GM21515 (cell line): ENCODE measurements around the gene CACNB4.
"Not testable (repeated sequence)": the region's sequence is repeated elsewhere in the genome, so short reads cannot be mapped to it uniquely, and the experiment has no call there.

Experiments
- ATAC-seq: cut with Tn5 transposase; IDR thresholded peaks from one replicate; pipeline ENCODE4 v1.9.1; 2021; ENCODE audit not compliant: unreplicated experiment

The CACNB4 gene

DNA sequence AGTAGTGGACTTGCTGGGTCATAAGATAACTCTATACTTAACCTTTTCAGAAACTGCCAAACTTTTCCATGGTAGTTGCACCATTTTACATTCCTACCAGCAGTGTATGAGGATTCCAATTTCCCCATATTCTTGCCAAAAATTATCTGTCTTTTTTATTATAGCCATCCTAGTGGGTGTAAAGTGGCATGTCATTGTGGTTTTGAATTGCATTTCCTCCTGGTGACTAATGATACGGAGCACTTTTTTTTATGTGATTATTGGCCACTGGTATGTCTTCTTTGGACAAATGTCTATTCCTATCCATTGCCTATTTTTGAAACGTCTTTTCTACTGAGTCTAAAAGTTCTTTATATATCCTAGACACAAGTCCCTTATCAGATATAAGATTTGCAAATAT lies 44.3 kb downstream of the CACNB4 start:
- no peak for ATAC-seq

- ATAC-seq, result peak; percentile 44
Measured at GRCh38 chr2:152051436-152051835, 47.4 kb downstream of the CACNB4 start.

GRCh38 chr2:152050915-152051314 lies 47.9 kb downstream of the CACNB4 start:
- no peak for ATAC-seq

GRCh38 chr2:152050341-152050740 lies 48.5 kb downstream of the CACNB4 start:
- no peak for ATAC-seq

DNA sequence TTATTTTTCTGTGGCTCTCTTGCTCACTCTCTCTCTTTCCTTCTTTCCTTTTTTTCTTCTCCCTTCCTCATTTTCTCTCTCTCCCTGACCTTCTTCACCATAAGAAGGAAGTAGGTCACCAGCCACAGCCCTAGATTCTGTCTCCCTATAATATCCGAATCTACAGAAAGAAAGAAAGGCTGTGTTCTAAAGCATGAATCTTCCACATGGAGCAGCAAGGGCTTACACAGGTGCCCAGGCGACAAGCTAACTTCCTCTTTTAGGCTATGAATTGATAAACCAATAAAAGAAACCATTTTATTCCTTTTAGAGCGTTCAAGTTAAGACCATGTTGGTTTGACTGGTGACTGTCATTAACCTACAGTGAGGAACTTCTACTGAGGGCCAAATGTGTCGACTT lies 49.3 kb downstream of the CACNB4 start:
- ATAC-seq, result no peak

DNA sequence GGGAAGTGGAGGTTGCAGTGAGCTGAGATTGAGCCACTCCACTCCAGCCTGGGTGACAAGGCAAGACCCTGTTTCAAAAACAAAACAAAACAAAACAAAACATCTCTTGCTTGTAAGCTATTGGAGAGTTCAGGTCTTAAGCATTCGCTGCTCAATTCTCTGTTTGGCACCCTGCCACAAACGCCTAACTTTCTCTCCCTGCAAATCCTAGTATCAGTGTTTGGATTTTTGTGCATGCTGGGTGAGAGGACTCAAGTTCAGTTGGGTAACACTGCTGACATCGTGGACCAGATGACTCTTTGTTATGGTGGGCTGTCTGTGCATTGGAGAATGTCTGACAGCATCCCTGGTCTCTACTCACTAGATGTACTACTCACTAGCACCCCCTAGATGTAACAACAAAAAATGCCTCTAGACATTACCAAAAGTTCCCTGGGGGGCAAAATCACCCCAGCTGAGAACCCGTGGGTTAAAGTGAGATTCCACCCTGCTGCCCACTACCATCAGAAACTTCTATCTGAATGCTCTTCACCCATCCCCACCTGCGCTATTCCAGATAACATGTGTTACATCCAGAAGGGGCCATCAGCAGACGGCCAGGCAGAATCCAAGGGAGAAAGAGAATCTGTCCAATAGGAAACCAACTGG lies 50.9 kb downstream of the CACNB4 start:
- no peak for ATAC-seq

GRCh38 chr2:152046940-152047339 lies 51.9 kb downstream of the CACNB4 start:
- peak; percentile 82 for ATAC-seq

- no peak for ATAC-seq
Measured at GRCh38 chr2:152042636-152043615, 55.9 kb downstream of the CACNB4 start.

- no peak for ATAC-seq
Measured at GRCh38 chr2:152038441-152038958, 60.3 kb downstream of the CACNB4 start.

GRCh38 chr2:152037743-152038435 lies 61.0 kb downstream of the CACNB4 start:
- no peak for ATAC-seq

- ATAC-seq, result peak; percentile 87
Measured at GRCh38 chr2:152036611-152037469, 62.0 kb downstream of the CACNB4 start.

DNA sequence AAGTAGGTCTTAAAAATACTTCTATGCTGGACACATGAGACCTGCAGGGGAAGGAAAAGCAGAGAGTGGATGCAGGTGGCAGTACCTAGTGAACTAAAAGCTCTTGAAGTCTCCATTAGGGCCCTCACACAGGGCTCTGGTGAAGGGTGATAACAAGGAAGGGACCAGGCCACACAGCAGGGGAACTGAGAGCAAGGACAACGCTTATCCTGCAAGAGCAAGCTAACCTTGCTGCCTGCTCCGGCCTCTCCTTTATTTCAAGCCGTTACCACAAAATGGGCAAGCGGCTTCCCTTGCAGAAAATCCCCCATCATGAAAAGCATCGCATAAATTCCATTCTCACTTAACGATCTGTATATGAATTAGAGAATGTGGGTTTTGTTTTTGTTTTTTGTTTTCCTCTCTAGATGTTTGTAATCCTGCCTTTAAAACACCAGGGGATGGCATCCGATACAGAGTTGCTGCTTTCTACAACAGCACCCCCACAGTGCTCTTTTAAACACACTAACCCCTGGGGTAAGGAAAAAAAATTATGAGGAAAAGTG lies 64.5 kb downstream of the CACNB4 start:
- ATAC-seq, result no peak

GRCh38 chr2:152033011-152033925 lies 65.6 kb downstream of the CACNB4 start:
- no peak for ATAC-seq

DNA sequence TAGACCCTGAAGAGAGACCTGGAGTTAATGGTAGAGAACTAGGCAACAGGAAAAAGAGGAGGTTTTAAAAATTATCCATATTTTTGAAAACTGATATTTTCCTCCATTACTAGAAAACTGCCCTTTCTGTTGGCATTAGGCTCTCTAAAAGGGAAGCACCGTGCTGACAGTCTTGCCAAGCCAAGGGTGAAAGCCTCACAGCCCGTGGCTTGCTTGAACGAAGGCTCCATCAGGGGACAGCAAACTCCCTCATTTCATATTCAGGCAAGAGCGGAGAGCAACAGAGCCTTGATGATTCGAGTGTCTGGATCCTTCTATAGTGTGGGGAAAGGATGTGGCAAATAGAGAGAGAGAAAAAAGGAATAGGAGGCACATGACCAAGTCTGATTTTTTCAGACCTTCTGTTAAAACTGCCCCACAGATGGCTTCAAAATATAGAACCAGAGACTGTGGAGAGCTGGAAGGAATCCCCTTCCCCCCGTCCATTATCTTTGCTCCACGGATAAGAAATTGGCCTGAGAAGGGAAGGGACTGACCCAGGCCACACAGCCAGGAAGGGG lies 67.0 kb downstream of the CACNB4 start:
- no peak for ATAC-seq

DNA sequence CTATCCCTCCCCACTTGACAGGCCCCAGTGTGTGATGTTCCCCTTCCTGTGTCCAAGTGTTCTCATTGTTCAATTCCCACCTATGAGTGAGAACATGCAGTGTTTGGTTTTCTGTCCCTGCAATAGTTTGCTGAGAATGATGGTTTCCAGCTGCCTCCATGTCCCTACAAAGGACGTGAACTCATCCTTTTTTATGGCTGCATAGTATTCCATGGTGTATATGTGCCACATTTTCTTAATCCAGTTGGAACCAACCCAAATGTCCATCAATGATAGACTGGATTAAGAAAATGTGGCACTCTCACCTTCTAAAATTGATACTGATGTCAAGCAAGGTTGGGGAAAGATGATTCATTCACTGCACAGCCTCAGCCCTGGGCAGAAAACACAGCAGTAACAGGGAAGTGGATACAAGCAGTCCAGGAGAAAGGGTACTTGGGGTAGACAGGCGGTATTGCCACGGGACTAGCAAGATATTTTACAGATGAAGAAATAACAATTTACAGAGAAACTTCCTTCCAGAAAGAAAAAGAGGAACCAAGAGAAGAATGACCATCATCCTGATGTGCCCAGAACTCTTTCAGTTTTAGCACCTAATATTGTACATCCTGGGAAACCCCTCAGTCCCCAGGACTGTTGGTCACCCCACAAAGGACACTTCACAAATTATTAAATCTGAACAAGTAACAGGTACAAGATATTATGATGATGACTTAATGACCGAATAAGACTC lies 68.1 kb downstream of the CACNB4 start:
- ATAC-seq, result not testable (repeated sequence)

DNA sequence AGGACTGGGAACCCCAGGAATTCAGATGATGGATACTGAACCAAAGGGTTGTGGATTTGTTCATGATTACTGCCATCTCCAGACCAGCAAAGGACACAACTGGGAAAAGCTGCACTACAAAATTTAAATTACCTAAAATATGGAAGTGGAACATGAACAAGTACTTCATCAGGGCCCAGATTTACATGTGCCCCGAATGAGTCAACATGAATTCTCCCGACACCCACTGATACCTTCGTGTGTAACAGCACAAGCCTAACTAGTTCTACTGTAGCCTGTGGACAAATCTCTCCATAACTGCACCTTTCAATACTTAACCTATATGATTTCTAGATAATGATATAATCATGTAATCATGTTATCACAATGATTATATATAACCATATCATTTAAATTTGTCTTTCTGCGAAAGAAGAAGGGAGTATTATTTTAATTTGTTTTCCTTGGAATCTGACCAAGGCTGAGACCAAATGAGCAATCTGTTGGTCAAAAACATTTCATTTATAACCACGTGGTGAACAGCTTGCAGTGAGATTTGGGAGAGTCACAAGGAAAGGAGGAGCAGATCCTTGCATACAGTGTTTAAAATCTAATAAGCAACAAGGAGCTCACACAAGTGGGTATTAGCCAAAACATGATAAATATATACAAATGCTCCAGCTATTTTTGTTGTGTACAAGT lies 70.5 kb downstream of the CACNB4 start:
- no peak for ATAC-seq

GRCh38 chr2:152025678-152026287 lies 73.1 kb downstream of the CACNB4 start:
- ATAC-seq, result peak; percentile 93
